Epithelial cell of esophagus (primary cell): ENCODE data around the gene RBM33.

ENCODE experiments used
- DNase-seq: peaks from one replicate; pipeline ENCODE4 v3.0.0; 2010; ENCODE audit warnings: low read depth
- H3K4me3 ChIP-seq: 2 replicates; pipeline ENCODE4 v1.5.1; 2011; ENCODE audit warnings: mild to moderate bottlenecking, low read length, control low read depth
- CTCF ChIP-seq: IDR thresholded peaks from 2 replicates; pipeline ENCODE4 v1.5.1; 2011; ENCODE audit warnings: low read depth, mild to moderate bottlenecking, low read length, control low read depth, inconsistent platforms; ENCODE audit not compliant: insufficient read depth; ENCODE audit errors: missing control alignments

RBM33 gene

GRCh38 chr7:155660758-155661093, 16.3 kb downstream of the RBM33 start:
- TF ChIP-seq CTCF, result no peak
- DNase-seq, result no peak
- H3K4me3 ChIP-seq, result no peak overlapping the region

- no peak for DNase-seq
- no peak for TF ChIP-seq CTCF
- no peak overlapping the region for H3K4me3 ChIP-seq
These were observed 18.0 kb downstream of the RBM33 start for GRCh38 chr7:155662343-155663043.

- no peak overlapping the region for H3K4me3 ChIP-seq
- no peak for DNase-seq
- no peak for TF ChIP-seq CTCF
These were observed 19.5 kb downstream of the RBM33 start for GRCh38 chr7:155663937-155664336.

GRCh38 chr7:155665079-155665956, 20.9 kb downstream of the RBM33 start:
- no peak for TF ChIP-seq CTCF
- H3K4me3 ChIP-seq, result no peak overlapping the region
- DNase-seq, result no peak

- peak; percentile 84 for DNase-seq
- no peak overlapping the region for H3K4me3 ChIP-seq
These were observed 21.5 kb downstream of the RBM33 start for GRCh38 chr7:155665957-155666287.

GRCh38 chr7:155667241-155667829, 22.9 kb downstream of the RBM33 start:
- no peak for DNase-seq
- no peak for TF ChIP-seq CTCF
- no peak overlapping the region for H3K4me3 ChIP-seq

More at GRCh38 chr7:155665957-155666287, 21.5 kb downstream of the RBM33 start:
- no peak for TF ChIP-seq CTCF
